ENCODE data around the gene TAGLN2. TPM values are rescaled to one million over a fixed set of nuclear protein-coding genes. Genes with fewer than 3 reads are reported as not detected.

TAGLN2 gene
- total RNA-seq, result 100 to 1,000 TPM; 378 to 431 TPM

GRCh38 chr1:159924791-159925718 lies at the start of gene TAGLN2:
Gene TAGLN2 (minus strand): TSS chr1:159925507. CDS start chr1:159920509, 4,998 bp downstream.
- Mint-ChIP-seq H3K36me3 (ENCODE audit: insufficient read depth in 2 of 2) (peaks cover 6 to 28% of the 10 kb centered on the region in 2 donors), H3K27me3 (ENCODE audit: low read depth) (no peaks in the 10 kb centered on the region), H3K9me3 (no peaks in the 10 kb centered on the region), H3K27ac (peak within 1 kb of the TSS; percentile 60), H3K4me1 (ENCODE audit: low read depth) (peaks cover 51% of the 10 kb centered on the region), H3K4me3 (peak within 1 kb of the TSS; percentile 90 to 96)
- DNase-seq, result peak; percentile 94 to 95
- peak; percentile 64 to 71 for ATAC-seq (replicated peaks in 1 of 2)

- ATAC-seq (replicated peaks in 1 of 2), result no peak
- DNase-seq, result no peak
- Mint-ChIP-seq H3K36me3 (ENCODE audit: insufficient read depth in 2 of 2) (no peaks in the 10 kb centered on the region), H3K27me3 (ENCODE audit: low read depth) (peaks cover 20% of the 10 kb centered on the region), H3K4me3 (no peak overlapping the region), H3K27ac (no peak overlapping the region), H3K4me1 (ENCODE audit: low read depth) (no peaks in the 10 kb centered on the region), H3K9me3 (no peaks in the 10 kb centered on the region)
Observed at GRCh38 chr1:159974350-159974965, 49.2 kb upstream of the TAGLN2 start.

GRCh38 chr1:159973350-159973940 lies 48.1 kb upstream of the TAGLN2 start:
- H3K36me3 Mint-ChIP-seq (ENCODE audit: insufficient read depth in 2 of 2), result no peaks in the 10 kb centered on the region

GRCh38 chr1:159972443-159973205 lies 47.3 kb upstream of the TAGLN2 start:
- DNase-seq (no peak), ATAC-seq (replicated peaks in 1 of 2) (no peak)
- Mint-ChIP-seq H3K27me3 (ENCODE audit: low read depth) (peaks cover 25% of the 10 kb centered on the region), H3K27ac (no peak overlapping the region), H3K4me3 (no peak overlapping the region), H3K9me3 (no peaks in the 10 kb centered on the region), H3K36me3 (ENCODE audit: insufficient read depth in 2 of 2) (no peaks in the 10 kb centered on the region), H3K4me1 (ENCODE audit: low read depth) (no peaks in the 10 kb centered on the region)

More at GRCh38 chr1:159973350-159973940, 48.1 kb upstream of the TAGLN2 start:
- no peak for ATAC-seq (replicated peaks in 1 of 2)
- no peak overlapping the region for H3K4me3 Mint-ChIP-seq
- peaks cover 20% of the 10 kb centered on the region for H3K27me3 Mint-ChIP-seq (ENCODE audit: low read depth)
- no peak overlapping the region for H3K27ac Mint-ChIP-seq
- H3K9me3 Mint-ChIP-seq, result no peaks in the 10 kb centered on the region
- DNase-seq, result no peak
- no peaks in the 10 kb centered on the region for H3K4me1 Mint-ChIP-seq (ENCODE audit: low read depth)

- peaks cover 16% of the 10 kb centered on the region for H3K27me3 Mint-ChIP-seq (ENCODE audit: low read depth)
- no peaks in the 10 kb centered on the region for H3K4me1 Mint-ChIP-seq (ENCODE audit: low read depth)
Observed at GRCh38 chr1:159970932-159971342, 45.6 kb upstream of the TAGLN2 start.

GRCh38 chr1:159968901-159969300 lies 43.6 kb upstream of the TAGLN2 start:
- DNase-seq (no peak), ATAC-seq (replicated peaks in 1 of 2) (no peak)
- H3K4me3 Mint-ChIP-seq, result no peak overlapping the region
- no peak overlapping the region for H3K27ac Mint-ChIP-seq
- peaks cover 26% of the 10 kb centered on the region for H3K27me3 Mint-ChIP-seq (ENCODE audit: low read depth)
- H3K9me3 Mint-ChIP-seq, result no peaks in the 10 kb centered on the region
- H3K4me1 Mint-ChIP-seq (ENCODE audit: low read depth), result no peaks in the 10 kb centered on the region
- no peaks in the 10 kb centered on the region for H3K36me3 Mint-ChIP-seq (ENCODE audit: insufficient read depth in 2 of 2)

More at GRCh38 chr1:159970932-159971342, 45.6 kb upstream of the TAGLN2 start:
- DNase-seq (no peak), ATAC-seq (replicated peaks in 1 of 2) (no peak)
- Mint-ChIP-seq H3K9me3 (no peaks in the 10 kb centered on the region), H3K4me3 (no peak overlapping the region), H3K27ac (no peak overlapping the region), H3K36me3 (ENCODE audit: insufficient read depth in 2 of 2) (no peaks in the 10 kb centered on the region)

DNA sequence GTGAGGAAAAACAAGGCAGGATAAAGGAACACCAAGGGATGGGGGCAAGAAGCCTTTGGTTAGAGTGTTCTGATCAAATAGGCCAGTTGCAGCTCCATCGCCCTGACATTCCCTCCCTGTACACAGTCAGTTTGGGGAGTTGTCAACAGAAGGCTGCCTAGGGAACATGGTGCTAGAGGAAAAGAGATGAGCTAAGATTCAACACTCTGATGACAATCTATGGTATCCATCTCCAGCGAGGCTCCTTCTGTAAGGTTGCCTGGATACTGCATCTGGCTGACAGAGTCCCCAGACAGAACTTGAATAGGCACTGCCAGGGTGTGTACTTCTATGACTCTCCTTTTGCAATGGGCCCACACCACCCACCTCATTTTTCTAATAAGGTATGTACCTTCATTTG lies 40.0 kb upstream of the TAGLN2 start:
- Mint-ChIP-seq H3K27ac (no peak overlapping the region), H3K9me3 (no peaks in the 10 kb centered on the region), H3K27me3 (ENCODE audit: low read depth) (peaks cover 26% of the 10 kb centered on the region), H3K36me3 (ENCODE audit: insufficient read depth in 2 of 2) (no peaks in the 10 kb centered on the region), H3K4me1 (ENCODE audit: low read depth) (no peaks in the 10 kb centered on the region), H3K4me3 (no peak overlapping the region)
- no peak for ATAC-seq (replicated peaks in 1 of 2)
- no peak for DNase-seq

DNA sequence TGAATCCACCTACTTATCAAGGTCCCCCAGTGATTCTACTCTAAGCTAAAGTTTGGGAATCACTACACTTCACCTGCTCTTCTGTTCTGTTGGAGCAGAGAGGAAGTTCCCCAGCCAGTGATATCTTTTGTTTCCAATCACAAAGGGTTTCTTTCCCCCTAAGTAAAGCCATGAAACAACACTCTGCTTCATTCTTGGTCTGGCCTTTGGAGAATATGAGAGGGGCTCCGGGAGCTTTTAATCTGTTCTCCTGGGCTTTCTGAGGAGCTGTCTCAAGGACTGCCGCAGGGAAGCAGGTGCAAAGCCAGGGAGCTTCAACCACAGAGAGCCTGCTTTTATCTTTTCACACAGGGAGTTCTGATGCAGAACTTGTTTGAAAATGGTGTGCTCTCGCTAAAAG lies 38.8 kb upstream of the TAGLN2 start:
- H3K36me3 Mint-ChIP-seq (ENCODE audit: insufficient read depth in 2 of 2), result no peaks in the 10 kb centered on the region
- H3K27me3 Mint-ChIP-seq (ENCODE audit: low read depth), result peaks cover 25% of the 10 kb centered on the region
- no peak overlapping the region for H3K4me3 Mint-ChIP-seq
- DNase-seq (no peak), ATAC-seq (replicated peaks in 1 of 2) (no peak)
- H3K4me1 Mint-ChIP-seq (ENCODE audit: low read depth), result peaks cover 6% of the 10 kb centered on the region
- H3K9me3 Mint-ChIP-seq, result no peaks in the 10 kb centered on the region
- H3K27ac Mint-ChIP-seq, result no peak overlapping the region

GRCh38 chr1:159962176-159962575 lies 36.9 kb upstream of the TAGLN2 start:
- DNase-seq, result no peak
- Mint-ChIP-seq H3K4me3 (no peak overlapping the region), H3K9me3 (no peaks in the 10 kb centered on the region), H3K36me3 (ENCODE audit: insufficient read depth in 2 of 2) (no peaks in the 10 kb centered on the region), H3K27ac (no peak overlapping the region), H3K4me1 (ENCODE audit: low read depth) (peaks cover 14% of the 10 kb centered on the region), H3K27me3 (ENCODE audit: low read depth) (peaks cover 13% of the 10 kb centered on the region)
- ATAC-seq (replicated peaks in 1 of 2), result no peak

- no peaks in the 10 kb centered on the region for H3K36me3 Mint-ChIP-seq (ENCODE audit: insufficient read depth in 2 of 2)
- DNase-seq, result no peak
- H3K27ac Mint-ChIP-seq, result no peak overlapping the region
- peaks cover 14% of the 10 kb centered on the region for H3K27me3 Mint-ChIP-seq (ENCODE audit: low read depth)
- no peaks in the 10 kb centered on the region for H3K9me3 Mint-ChIP-seq
- no peak overlapping the region for H3K4me3 Mint-ChIP-seq
- ATAC-seq (replicated peaks in 1 of 2), result no peak
- H3K4me1 Mint-ChIP-seq (ENCODE audit: low read depth), result peaks cover 14% of the 10 kb centered on the region
Observed at GRCh38 chr1:159961636-159962035, 36.3 kb upstream of the TAGLN2 start.

GRCh38 chr1:159960721-159961381 lies 35.5 kb upstream of the TAGLN2 start:
- Mint-ChIP-seq H3K36me3 (ENCODE audit: insufficient read depth in 2 of 2) (no peaks in the 10 kb centered on the region), H3K4me1 (ENCODE audit: low read depth) (peaks cover 14% of the 10 kb centered on the region), H3K9me3 (no peaks in the 10 kb centered on the region), H3K27ac (no peak overlapping the region), H3K4me3 (no peak overlapping the region), H3K27me3 (ENCODE audit: low read depth) (peaks cover 14% of the 10 kb centered on the region)
- DNase-seq (no peak), ATAC-seq (replicated peaks in 1 of 2) (no peak)

GRCh38 chr1:159959451-159959850 lies 34.1 kb upstream of the TAGLN2 start:
- Mint-ChIP-seq H3K36me3 (ENCODE audit: insufficient read depth in 2 of 2) (no peaks in the 10 kb centered on the region), H3K27me3 (ENCODE audit: low read depth) (peaks cover 15% of the 10 kb centered on the region), H3K27ac (no peak overlapping the region), H3K4me1 (ENCODE audit: low read depth) (peaks cover 14% of the 10 kb centered on the region), H3K9me3 (no peaks in the 10 kb centered on the region), H3K4me3 (no peak overlapping the region)
- no peak for ATAC-seq (replicated peaks in 1 of 2)
- DNase-seq, result no peak

Measured in activated T-cell treated with anti-CD3 and anti-CD28 coated beads, Interleukin-2, amount 50 U/mL, for 72 hours (primary cell).